Astrocyte (in vitro differentiated cells and primary cell): ENCODE measurements around the gene WDR1. TPM values are rescaled to one million over a fixed set of nuclear protein-coding genes. Genes with fewer than 3 reads are reported as not detected.

Source experiments
- DNase-seq: peaks from one replicate; pipeline ENCODE4 v3.0.0-alpha.2; 2010; ENCODE audit warnings: low read depth
- FAIRE-seq: peaks from 2 replicates; lab custom pipeline; 2011; peaks lifted over from hg19 to GRCh38; lab: Jason Lieb, UNC
- H2AFZ ChIP-seq: 2 replicates; pipeline ENCODE4 v1.6.0; 2012; ENCODE audit warnings: low read depth, low read length, inconsistent platforms
- H3K27ac ChIP-seq: 2 replicates; pipeline ENCODE4 v1.5.1; 2011; ENCODE audit warnings: low read depth, low read length, inconsistent platforms
- H3K27me3 ChIP-seq: 2 replicates; pipeline ENCODE4 v1.6.0; 2011; ENCODE audit warnings: low read length, inconsistent platforms; ENCODE audit not compliant: insufficient read depth
- H3K36me3 ChIP-seq: 2 replicates; pipeline ENCODE4 v1.5.1; 2011; ENCODE audit warnings: low read length, inconsistent platforms; ENCODE audit not compliant: insufficient read depth
- H3K4me1 ChIP-seq: 2 replicates; pipeline ENCODE4 v1.5.1; 2011; ENCODE audit warnings: low read length, inconsistent platforms; ENCODE audit not compliant: insufficient read depth
- H3K4me2 ChIP-seq: 2 replicates; pipeline ENCODE4 v1.6.0; 2012; ENCODE audit warnings: low read length, inconsistent platforms
- H3K4me3 ChIP-seq: 2 replicates; pipeline ENCODE4 v1.5.1; 2011; ENCODE audit warnings: low read depth, mild to moderate bottlenecking, low read length, inconsistent platforms; ENCODE audit not compliant: insufficient read depth
- H3K79me2 ChIP-seq: 2 replicates; pipeline ENCODE4 v1.6.0; 2012; ENCODE audit warnings: mild to moderate bottlenecking, low read length, inconsistent platforms; ENCODE audit not compliant: insufficient read depth
- H3K9ac ChIP-seq: 2 replicates; pipeline ENCODE4 v1.6.0; 2012; ENCODE audit warnings: mild to moderate bottlenecking, low read length, inconsistent platforms
- H3K9me3 ChIP-seq: 2 replicates; pipeline ENCODE4 v1.5.1; 2012; ENCODE audit warnings: low read depth, mild to moderate bottlenecking, low read length, inconsistent platforms; ENCODE audit not compliant: insufficient read depth
- H4K20me1 ChIP-seq: 2 replicates; pipeline ENCODE4 v1.6.0; 2012; ENCODE audit warnings: low read length, inconsistent platforms; ENCODE audit not compliant: insufficient read depth
- H3K27ac Mint-ChIP-seq: one replicate; pipeline ENCODE4 v1.8.0; 2021; ENCODE audit warnings: mild to moderate bottlenecking, mixed read lengths; ENCODE audit not compliant: unreplicated experiment
- H3K27me3 Mint-ChIP-seq: one replicate; pipeline ENCODE4 v1.8.0; 2021; ENCODE audit warnings: low read depth, mixed read lengths; ENCODE audit not compliant: unreplicated experiment
- H3K36me3 Mint-ChIP-seq: one replicate; pipeline ENCODE4 v1.8.0; 2021; ENCODE audit warnings: low read depth, mixed read lengths; ENCODE audit not compliant: unreplicated experiment
- H3K4me1 Mint-ChIP-seq: one replicate; pipeline ENCODE4 v1.8.0; 2021; ENCODE audit warnings: low read depth, mixed read lengths; ENCODE audit not compliant: unreplicated experiment
- H3K4me3 Mint-ChIP-seq: one replicate; pipeline ENCODE4 v1.8.0; 2021; ENCODE audit warnings: mild to moderate bottlenecking, moderate library complexity, mixed read lengths; ENCODE audit not compliant: unreplicated experiment
- H3K9me3 Mint-ChIP-seq: one replicate; pipeline ENCODE4 v1.8.0; 2021; ENCODE audit warnings: mild to moderate bottlenecking, mixed read lengths; ENCODE audit not compliant: unreplicated experiment
- EZH2 ChIP-seq: IDR thresholded peaks from 2 replicates; pipeline ENCODE4 v1.6.1; 2012; ENCODE audit warnings: mild to moderate bottlenecking, low read length, inconsistent platforms; ENCODE audit not compliant: insufficient read depth
- total RNA-seq: library from RNA; stranded (reverse); gene quantifications from 2 replicates; pipeline ENCODE4 v1.2.1, GENCODE V29; 2021
- TF ChIP-seq, protein P1 (sequence below): IDR thresholded peaks from 2 replicates; pipeline ENCODE4 v1.5.1; 2011; ENCODE audit warnings: low read depth, mild to moderate bottlenecking, inconsistent platforms, low read length, moderate library complexity; ENCODE audit not compliant: insufficient read depth

The WDR1 gene
- total RNA-seq, 1 donor from 2014 or later = 620 TPM

DNA sequence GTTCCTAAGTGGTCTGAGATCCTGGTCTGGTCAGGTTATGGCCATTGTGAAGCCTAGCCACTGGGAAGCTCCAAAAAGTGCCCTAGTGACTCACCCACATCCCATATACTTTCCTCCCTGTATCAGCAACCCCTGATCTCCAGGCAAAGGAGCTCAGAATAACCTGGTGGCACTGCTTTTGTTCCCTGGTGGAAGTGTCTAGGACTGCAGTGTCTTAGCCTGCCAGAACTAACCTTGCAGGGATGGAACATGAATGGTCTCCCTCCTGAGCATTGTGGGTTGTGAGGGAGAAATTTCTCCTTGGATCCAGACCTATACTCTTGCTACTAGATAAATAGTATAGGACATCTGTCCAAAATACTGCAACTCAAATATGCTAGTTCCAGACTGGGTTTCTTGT, 27.9 kb upstream of the WDR1 start:
- H3K27me3 Mint-ChIP-seq = peaks cover 44% of the 10 kb centered on the region
- no peak for DNase-seq
- H3K27ac Mint-ChIP-seq = no peak overlapping the region

DNA sequence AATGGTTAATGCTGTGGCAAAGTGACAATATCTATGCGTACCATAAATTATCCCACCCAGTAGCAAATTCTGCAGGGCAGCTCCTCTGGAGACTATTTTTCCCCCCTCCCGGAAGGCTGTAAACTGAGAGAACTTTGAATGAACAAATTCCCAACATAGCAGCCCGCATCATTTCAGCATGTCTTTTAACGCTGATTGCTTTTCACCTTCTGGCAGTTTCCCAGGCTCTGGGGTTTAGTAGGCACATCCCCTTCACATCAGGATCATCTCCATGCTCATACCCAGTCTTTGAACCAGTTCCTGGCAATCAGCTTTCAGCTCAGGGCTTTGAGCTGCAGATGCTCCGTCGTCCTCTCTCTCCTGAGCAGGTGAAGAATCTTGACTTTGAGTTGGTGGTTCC, 26.6 kb upstream of the WDR1 start:
- H3K4me1 Mint-ChIP-seq = no peaks in the 10 kb centered on the region
- no peak for FAIRE-seq
- H3K4me2 ChIP-seq = no peak overlapping the region
- no peaks in the 10 kb centered on the region for H3K36me3 ChIP-seq
- H3K9ac ChIP-seq = no peak overlapping the region
- H3K4me3 ChIP-seq = no peak overlapping the region
- peaks cover 48% of the 10 kb centered on the region for H3K27me3 Mint-ChIP-seq
- H4K20me1 ChIP-seq = no peaks in the 10 kb centered on the region
- H3K27me3 ChIP-seq = no peaks in the 10 kb centered on the region
- no peak overlapping the region for H3K27ac ChIP-seq
- no peaks in the 10 kb centered on the region for H3K79me2 ChIP-seq
- peaks cover 6% of the 10 kb centered on the region for H3K9me3 Mint-ChIP-seq
- TF ChIP-seq EZH2 = no peak
- TF ChIP-seq, protein P1, sequence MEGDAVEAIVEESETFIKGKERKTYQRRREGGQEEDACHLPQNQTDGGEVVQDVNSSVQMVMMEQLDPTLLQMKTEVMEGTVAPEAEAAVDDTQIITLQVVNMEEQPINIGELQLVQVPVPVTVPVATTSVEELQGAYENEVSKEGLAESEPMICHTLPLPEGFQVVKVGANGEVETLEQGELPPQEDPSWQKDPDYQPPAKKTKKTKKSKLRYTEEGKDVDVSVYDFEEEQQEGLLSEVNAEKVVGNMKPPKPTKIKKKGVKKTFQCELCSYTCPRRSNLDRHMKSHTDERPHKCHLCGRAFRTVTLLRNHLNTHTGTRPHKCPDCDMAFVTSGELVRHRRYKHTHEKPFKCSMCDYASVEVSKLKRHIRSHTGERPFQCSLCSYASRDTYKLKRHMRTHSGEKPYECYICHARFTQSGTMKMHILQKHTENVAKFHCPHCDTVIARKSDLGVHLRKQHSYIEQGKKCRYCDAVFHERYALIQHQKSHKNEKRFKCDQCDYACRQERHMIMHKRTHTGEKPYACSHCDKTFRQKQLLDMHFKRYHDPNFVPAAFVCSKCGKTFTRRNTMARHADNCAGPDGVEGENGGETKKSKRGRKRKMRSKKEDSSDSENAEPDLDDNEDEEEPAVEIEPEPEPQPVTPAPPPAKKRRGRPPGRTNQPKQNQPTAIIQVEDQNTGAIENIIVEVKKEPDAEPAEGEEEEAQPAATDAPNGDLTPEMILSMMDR = no peak
- H2AFZ ChIP-seq = no peak overlapping the region
- DNase-seq = no peak
- no peaks in the 10 kb centered on the region for H3K36me3 Mint-ChIP-seq
- no peak overlapping the region for H3K27ac Mint-ChIP-seq
- H3K4me3 Mint-ChIP-seq = no peak overlapping the region
- H3K4me1 ChIP-seq = no peaks in the 10 kb centered on the region
- H3K9me3 ChIP-seq = peaks cover 3% of the 10 kb centered on the region

More for the DNA sequence above, 27.9 kb upstream of the WDR1 start:
- FAIRE-seq = no peak
- TF ChIP-seq EZH2 = no peak
- TF ChIP-seq, protein P1 = no peak
- no peaks in the 10 kb centered on the region for H3K27me3 ChIP-seq
- H3K9me3 Mint-ChIP-seq = no peaks in the 10 kb centered on the region
- no peaks in the 10 kb centered on the region for H3K36me3 Mint-ChIP-seq
- no peak overlapping the region for H3K4me2 ChIP-seq
- H4K20me1 ChIP-seq = no peaks in the 10 kb centered on the region
- no peaks in the 10 kb centered on the region for H3K4me1 Mint-ChIP-seq
- H3K27ac ChIP-seq = no peak overlapping the region
- no peak overlapping the region for H3K4me3 Mint-ChIP-seq
- H2AFZ ChIP-seq = no peak overlapping the region
- H3K9ac ChIP-seq = no peak overlapping the region
- no peak overlapping the region for H3K4me3 ChIP-seq
- no peaks in the 10 kb centered on the region for H3K4me1 ChIP-seq
- H3K36me3 ChIP-seq = no peaks in the 10 kb centered on the region
- H3K79me2 ChIP-seq = no peaks in the 10 kb centered on the region
- peaks cover 3% of the 10 kb centered on the region for H3K9me3 ChIP-seq

GRCh38 chr4:10140866-10141759, 24.5 kb upstream of the WDR1 start:
- Mint-ChIP-seq H3K27me3 (peaks cover 38% of the 10 kb centered on the region), H3K36me3 (no peaks in the 10 kb centered on the region), H3K4me3 (no peak overlapping the region), H3K4me1 (no peaks in the 10 kb centered on the region), H3K27ac (no peak overlapping the region), H3K9me3 (peaks cover 8% of the 10 kb centered on the region)
- Histone ChIP-seq H4K20me1 (no peaks in the 10 kb centered on the region), H2AFZ (no peak overlapping the region), H3K4me1 (no peaks in the 10 kb centered on the region), H3K4me3 (no peak overlapping the region), H3K36me3 (no peaks in the 10 kb centered on the region), H3K9ac (no peak overlapping the region), H3K27me3 (no peaks in the 10 kb centered on the region), H3K27ac (no peak overlapping the region), H3K9me3 (peaks cover 2% of the 10 kb centered on the region), H3K4me2 (no peak overlapping the region), H3K79me2 (no peaks in the 10 kb centered on the region)
- DNase-seq (no peak), FAIRE-seq (no peak)
- TF ChIP-seq, protein P1 = no peak
- no peak for TF ChIP-seq EZH2
